ENCODE results near the gene KATNA1.

Gene KATNA1

DNA sequence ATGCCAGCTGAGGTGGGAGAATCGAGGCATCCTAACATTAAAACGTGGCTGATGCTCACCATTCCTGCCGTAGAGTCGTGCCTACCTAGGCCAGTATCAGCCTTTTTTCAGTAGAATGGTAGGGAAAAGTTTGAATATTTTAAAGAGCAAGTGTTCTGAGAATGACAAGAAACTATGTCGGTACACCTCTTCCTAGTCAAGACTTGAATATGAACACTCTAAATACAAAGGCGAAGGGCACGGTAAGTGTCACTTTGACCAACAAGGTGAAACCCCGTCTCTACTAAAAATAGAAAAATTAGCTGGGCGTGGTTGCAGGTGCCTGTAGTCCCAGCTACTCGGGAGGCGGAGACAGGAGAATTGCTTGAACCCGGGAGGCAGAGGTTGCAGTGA is 81.3 kb downstream of the KATNA1 start:
- TF ChIP-seq, protein P1, sequence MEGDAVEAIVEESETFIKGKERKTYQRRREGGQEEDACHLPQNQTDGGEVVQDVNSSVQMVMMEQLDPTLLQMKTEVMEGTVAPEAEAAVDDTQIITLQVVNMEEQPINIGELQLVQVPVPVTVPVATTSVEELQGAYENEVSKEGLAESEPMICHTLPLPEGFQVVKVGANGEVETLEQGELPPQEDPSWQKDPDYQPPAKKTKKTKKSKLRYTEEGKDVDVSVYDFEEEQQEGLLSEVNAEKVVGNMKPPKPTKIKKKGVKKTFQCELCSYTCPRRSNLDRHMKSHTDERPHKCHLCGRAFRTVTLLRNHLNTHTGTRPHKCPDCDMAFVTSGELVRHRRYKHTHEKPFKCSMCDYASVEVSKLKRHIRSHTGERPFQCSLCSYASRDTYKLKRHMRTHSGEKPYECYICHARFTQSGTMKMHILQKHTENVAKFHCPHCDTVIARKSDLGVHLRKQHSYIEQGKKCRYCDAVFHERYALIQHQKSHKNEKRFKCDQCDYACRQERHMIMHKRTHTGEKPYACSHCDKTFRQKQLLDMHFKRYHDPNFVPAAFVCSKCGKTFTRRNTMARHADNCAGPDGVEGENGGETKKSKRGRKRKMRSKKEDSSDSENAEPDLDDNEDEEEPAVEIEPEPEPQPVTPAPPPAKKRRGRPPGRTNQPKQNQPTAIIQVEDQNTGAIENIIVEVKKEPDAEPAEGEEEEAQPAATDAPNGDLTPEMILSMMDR (IDR thresholded peaks at IDR 0.05; ENCODE audit: low read depth, low read length) = no peak

DNA sequence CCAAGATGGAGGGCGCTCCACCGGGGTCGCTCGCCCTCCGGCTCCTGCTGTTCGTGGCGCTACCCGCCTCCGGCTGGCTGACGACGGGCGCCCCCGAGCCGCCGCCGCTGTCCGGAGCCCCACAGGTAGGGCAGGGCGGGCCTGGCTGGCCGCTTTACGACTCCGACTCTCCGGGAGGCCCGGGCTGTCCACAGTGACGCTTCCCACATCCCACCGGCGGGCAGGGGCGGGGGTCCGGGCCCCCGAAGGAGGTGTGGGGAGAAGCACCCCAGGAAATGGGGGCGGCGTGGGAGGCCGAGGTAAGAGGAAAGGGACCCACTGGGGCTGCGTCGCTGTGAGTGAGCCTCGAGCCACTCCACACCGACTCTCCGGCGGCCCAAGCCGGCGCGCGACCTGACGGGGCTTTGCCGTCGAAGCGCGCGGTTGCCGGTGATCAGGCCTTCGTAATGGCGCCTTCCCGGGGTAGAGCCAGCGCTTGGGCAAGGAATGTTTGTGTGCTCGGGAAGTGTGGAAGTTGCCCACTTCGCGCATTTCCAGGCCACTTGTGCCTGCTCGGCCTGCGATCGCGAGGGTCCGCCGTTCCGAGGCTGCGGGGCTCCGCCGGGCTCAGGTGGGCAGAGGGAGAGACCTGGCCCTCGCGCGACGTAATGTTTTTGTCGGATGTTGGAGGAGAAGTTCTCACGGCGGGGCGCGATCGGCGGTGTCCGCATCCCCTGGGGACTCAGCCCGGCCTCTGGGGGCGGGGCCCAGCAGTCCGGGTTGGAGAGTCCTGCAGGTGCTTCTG is 81.9 kb downstream of the KATNA1 start:
- no peak for DNase-seq (ENCODE audit: extremely low read depth, low read depth)

More for the DNA sequence above, 81.3 kb downstream of the KATNA1 start:
- no peak for DNase-seq (ENCODE audit: extremely low read depth, low read depth)

DNA sequence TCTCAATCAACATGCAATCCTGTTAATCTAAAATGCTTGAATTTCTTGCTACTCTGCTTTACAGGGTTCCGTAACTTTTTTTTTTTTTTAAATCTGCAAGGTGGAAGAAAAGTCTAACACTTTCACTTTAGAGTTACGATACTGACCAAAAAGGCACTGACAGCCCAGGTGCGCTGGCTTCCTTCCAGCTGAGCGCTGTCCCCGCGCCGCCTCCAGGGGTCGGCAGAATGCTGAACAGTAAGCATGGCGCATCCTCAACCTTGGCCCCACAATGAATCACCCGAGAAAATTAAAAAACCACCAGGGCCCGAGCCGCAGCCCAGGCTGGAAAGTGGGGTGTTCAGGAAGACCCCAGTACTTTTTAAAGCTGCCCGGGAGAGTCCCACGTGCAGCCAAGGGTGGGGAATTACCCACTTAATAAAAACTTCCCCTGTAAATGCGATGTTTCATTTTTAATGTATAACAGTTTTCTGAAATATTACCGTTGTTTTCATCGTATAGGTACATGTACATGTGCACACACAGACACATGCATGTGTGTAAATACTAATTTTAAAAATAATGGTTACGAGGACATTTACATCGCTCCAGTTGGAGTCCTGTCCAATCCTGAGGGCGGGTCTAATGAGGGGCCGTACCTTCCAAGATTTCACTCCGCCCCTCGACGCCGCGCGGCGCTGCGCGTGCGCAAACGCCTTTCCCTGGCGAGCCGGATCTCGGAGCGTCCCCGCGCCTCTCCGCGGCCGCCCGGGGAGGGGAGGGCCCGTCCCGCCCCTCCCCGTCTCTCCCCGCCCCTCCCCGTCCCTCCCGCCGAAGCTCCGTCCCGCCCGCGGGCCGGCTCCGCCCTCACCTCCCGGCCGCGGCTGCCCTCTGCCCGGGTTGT is 82.7 kb downstream of the KATNA1 start, which contains the start of gene GINM1:
Gene GINM1, plus strand, starts transcription at position 849 of the 883 bp plus-strand sequence. CDS start 40 bp downstream, outside the sequence.
- TF ChIP-seq, protein P1 (IDR thresholded peaks at IDR 0.05; ENCODE audit: low read depth, low read length) = peak; percentile 68
- DNase-seq (ENCODE audit: extremely low read depth, low read depth) = peak; percentile 83

More for the DNA sequence above, 81.9 kb downstream of the KATNA1 start:
- TF ChIP-seq, protein P1 (IDR thresholded peaks at IDR 0.05; ENCODE audit: low read depth, low read length) = no peak

DNA sequence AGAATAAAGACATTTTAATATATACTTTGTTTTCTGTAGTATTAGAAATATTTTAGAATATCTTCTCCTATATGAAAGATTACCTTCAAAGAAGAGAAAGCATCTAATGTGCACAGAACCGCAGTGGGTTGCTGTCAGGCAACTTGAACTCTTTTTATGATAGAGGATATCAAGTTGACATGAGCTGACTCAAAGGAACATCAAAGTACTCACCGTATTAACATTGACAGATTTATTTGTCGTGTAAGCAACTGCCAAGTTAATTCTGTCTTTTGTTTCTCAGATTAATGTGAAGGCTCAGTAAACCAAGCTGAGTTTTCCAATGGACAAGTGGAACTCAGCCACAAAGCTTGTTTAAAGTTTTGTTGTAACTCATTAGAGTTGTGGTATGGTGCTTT is 84.6 kb downstream of the KATNA1 start:
- TF ChIP-seq, protein P1 (IDR thresholded peaks at IDR 0.05; ENCODE audit: low read depth, low read length) = no peak
- DNase-seq (ENCODE audit: extremely low read depth, low read depth) = no peak

DNA sequence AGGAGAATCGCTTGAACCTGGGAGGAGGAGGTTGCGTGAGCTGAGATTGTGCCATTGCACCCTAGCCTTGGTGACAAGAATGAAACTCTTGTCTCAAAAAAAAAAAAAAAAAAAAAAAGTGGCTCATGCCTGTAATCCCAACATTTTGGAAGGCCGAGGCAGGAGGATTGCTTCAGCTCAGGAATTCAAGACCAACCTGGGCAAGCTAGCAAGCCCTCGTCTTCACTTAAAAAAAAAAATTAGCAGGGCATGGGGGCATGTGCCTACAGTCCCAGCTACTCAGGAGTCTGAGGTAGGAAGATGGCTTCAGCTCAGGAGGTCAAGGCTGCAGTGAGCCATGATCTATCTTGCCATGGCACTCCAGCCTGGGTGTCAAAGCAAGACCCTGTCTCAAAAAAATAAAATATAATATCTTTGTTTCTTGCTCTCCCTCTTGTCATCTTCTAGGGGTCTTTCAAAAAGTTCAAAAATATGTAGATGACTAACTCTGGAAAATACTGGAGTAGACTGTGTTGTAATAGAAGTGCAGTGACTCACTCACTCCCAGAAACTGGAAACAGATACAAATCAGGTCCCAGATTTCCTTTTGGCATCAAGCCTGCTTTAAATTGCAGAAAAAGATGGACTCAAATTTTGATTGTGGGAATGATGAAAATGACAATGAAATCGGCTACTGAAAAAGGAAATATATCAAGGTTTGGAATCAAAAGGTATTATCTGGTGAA is 85.1 kb downstream of the KATNA1 start:
- DNase-seq (ENCODE audit: extremely low read depth, low read depth) = no peak
- TF ChIP-seq, protein P1 (IDR thresholded peaks at IDR 0.05; ENCODE audit: low read depth, low read length) = no peak

DNA sequence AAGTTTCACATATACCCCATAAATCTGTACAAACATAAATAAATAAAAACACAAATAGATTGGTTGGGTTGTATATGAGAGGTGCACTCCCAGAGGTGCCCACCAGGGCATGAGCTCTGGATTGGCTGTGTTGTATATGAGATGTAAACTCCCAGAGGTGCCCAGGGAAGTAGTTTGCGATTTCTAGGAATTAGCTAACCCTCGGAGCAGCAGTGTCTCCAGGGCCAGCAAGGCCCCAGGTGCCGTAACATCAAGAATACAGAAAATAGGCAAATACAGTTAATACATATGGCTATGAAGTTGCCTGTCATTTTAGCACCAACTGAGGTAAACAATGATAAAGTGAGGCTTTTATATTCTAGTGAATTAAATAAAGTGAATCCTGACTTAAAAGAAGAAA is 87.8 kb downstream of the KATNA1 start:
- no peak for DNase-seq (ENCODE audit: extremely low read depth, low read depth)
- TF ChIP-seq, protein P1 (IDR thresholded peaks at IDR 0.05; ENCODE audit: low read depth, low read length) = peak; percentile 33
